ENCODE measurements around the gene FKBP1A.

Gene FKBP1A

GRCh38 chr20:1319051-1319450 lies 73.8 kb downstream of the FKBP1A start:
- no peak overlapping the region for H3K4me3 ChIP-seq (ENCODE audit: low read depth, low read length)
- DNase-seq (ENCODE audit: low read depth): no peak
- TF ChIP-seq CTCF (IDR thresholded peaks at IDR 0.05; ENCODE audit: low read depth, low read length) (no peak), MYC (IDR thresholded peaks at IDR 0.05; ENCODE audit: low read depth, low read length) (no peak), POLR2A (IDR thresholded peaks at IDR 0.05; ENCODE audit: extremely low read depth, insufficient read length) (no peak), MAX (IDR thresholded peaks at IDR 0.05; ENCODE audit: low read depth, low read length) (no peak)
